ENCODE measurements around the gene ENTR1.

Gene ENTR1

DNA sequence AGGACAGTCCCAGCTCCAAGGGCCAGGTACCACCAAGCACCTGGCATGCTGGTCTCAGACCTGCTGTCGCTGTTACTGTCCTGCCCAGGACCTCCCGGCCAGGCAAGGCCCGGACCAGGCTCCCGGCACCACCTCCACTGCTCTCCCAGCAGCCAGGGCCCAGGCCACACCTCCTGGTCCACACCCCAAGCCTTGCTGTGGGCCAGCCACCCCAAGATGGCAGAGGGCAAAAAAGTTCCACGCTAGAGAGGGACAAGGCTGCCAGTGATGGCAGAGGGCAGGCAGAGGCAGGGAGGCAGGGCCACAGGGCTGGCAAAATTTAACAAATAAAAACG lies 48.0 kb downstream of the ENTR1 start:
- Histone ChIP-seq H3K4me3 (ENCODE audit: low read depth in 1 of 2, low read length in 2 of 2) (peak overlapping the region in 1 of 2 donors; percentile 67), H3K36me3 (ENCODE audit: control insufficient read depth in 1 of 2, insufficient read depth in 2 of 2, low read length in 2 of 2) (peaks cover 0 to 8% of the 10 kb centered on the region in 2 donors), H3K4me1 (ENCODE audit: control insufficient read depth in 1 of 2, insufficient read depth in 2 of 2, low read length in 2 of 2) (peaks cover 0 to 30% of the 10 kb centered on the region in 2 donors), H3K27me3 (ENCODE audit: low read depth, low read length) (no peaks in the 10 kb centered on the region), H3K9me3 (ENCODE audit: control insufficient read depth in 1 of 2, low read length in 2 of 2) (no peaks in the 10 kb centered on the region), H3K27ac (ENCODE audit: low read length) (no peak overlapping the region)

- H3K27ac ChIP-seq (ENCODE audit: low read length): no peak overlapping the region
- peaks cover 0 to 30% of the 10 kb centered on the region in 2 donors for H3K4me1 ChIP-seq (ENCODE audit: control insufficient read depth in 1 of 2, insufficient read depth in 2 of 2, low read length in 2 of 2)
- peak overlapping the region in 1 of 2 donors; percentile 67 for H3K4me3 ChIP-seq (ENCODE audit: low read depth in 1 of 2, low read length in 2 of 2)
Observed at GRCh38 chr9:136361754-136362449, 48.5 kb downstream of the ENTR1 start.

GRCh38 chr9:136361047-136361753 lies 49.2 kb downstream of the ENTR1 start:
- Histone ChIP-seq H3K9me3 (ENCODE audit: control insufficient read depth in 1 of 2, low read length in 2 of 2) (no peaks in the 10 kb centered on the region), H3K4me3 (ENCODE audit: low read depth in 1 of 2, low read length in 2 of 2) (peak overlapping the region in 1 of 2 donors; percentile 28), H3K4me1 (ENCODE audit: control insufficient read depth in 1 of 2, insufficient read depth in 2 of 2, low read length in 2 of 2) (peaks cover 0 to 30% of the 10 kb centered on the region in 2 donors), H3K27ac (ENCODE audit: low read length) (no peak overlapping the region), H3K27me3 (ENCODE audit: low read depth, low read length) (no peaks in the 10 kb centered on the region), H3K36me3 (ENCODE audit: control insufficient read depth in 1 of 2, insufficient read depth in 2 of 2, low read length in 2 of 2) (peaks cover 0 to 19% of the 10 kb centered on the region in 2 donors)

More at GRCh38 chr9:136361754-136362449, 48.5 kb downstream of the ENTR1 start:
- Histone ChIP-seq H3K36me3 (ENCODE audit: control insufficient read depth in 1 of 2, insufficient read depth in 2 of 2, low read length in 2 of 2) (peaks cover 0 to 14% of the 10 kb centered on the region in 2 donors), H3K9me3 (ENCODE audit: control insufficient read depth in 1 of 2, low read length in 2 of 2) (no peaks in the 10 kb centered on the region), H3K27me3 (ENCODE audit: low read depth, low read length) (no peaks in the 10 kb centered on the region)

GRCh38 chr9:136359774-136360718 lies 50.4 kb downstream of the ENTR1 start:
- H3K4me3 ChIP-seq (ENCODE audit: low read depth in 1 of 2, low read length in 2 of 2): no peak overlapping the region
- no peaks in the 10 kb centered on the region for H3K9me3 ChIP-seq (ENCODE audit: control insufficient read depth in 1 of 2, low read length in 2 of 2)
- peaks cover 0 to 34% of the 10 kb centered on the region in 2 donors for H3K4me1 ChIP-seq (ENCODE audit: control insufficient read depth in 1 of 2, insufficient read depth in 2 of 2, low read length in 2 of 2)
- H3K36me3 ChIP-seq (ENCODE audit: control insufficient read depth in 1 of 2, insufficient read depth in 2 of 2, low read length in 2 of 2): peaks cover 0 to 20% of the 10 kb centered on the region in 2 donors
- H3K27me3 ChIP-seq (ENCODE audit: low read depth, low read length): no peaks in the 10 kb centered on the region
- no peak overlapping the region for H3K27ac ChIP-seq (ENCODE audit: low read length)

DNA sequence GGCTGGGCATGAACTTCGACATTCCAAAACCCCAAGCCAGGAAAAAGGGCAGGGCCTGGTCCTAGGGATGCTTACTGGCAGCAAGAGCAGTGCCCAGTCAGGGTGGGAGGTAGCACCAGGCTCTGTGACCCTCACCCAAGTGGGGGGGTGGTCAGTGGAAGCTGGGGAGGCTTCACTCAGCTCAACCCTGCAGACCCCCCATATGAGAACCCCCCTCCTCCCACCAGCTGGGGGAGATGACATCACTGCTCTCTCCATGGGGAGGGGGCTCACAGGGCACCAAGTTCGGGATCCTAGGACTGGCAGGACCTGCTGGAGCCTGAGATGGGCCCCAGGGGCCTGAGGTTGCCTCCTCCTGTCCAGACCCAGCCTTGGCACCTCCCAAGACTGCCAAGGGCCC lies 51.5 kb downstream of the ENTR1 start:
- peaks cover 0 to 41% of the 10 kb centered on the region in 2 donors for H3K4me1 ChIP-seq (ENCODE audit: control insufficient read depth in 1 of 2, insufficient read depth in 2 of 2, low read length in 2 of 2)
- no peaks in the 10 kb centered on the region for H3K9me3 ChIP-seq (ENCODE audit: control insufficient read depth in 1 of 2, low read length in 2 of 2)
- no peak overlapping the region for H3K4me3 ChIP-seq (ENCODE audit: low read depth in 1 of 2, low read length in 2 of 2)
- H3K27me3 ChIP-seq (ENCODE audit: low read depth, low read length): no peaks in the 10 kb centered on the region
- H3K27ac ChIP-seq (ENCODE audit: low read length): no peak overlapping the region
- peaks cover 0 to 20% of the 10 kb centered on the region in 2 donors for H3K36me3 ChIP-seq (ENCODE audit: control insufficient read depth in 1 of 2, insufficient read depth in 2 of 2, low read length in 2 of 2)

GRCh38 chr9:136358016-136358415 lies 52.4 kb downstream of the ENTR1 start:
- Histone ChIP-seq H3K4me1 (ENCODE audit: control insufficient read depth in 1 of 2, insufficient read depth in 2 of 2, low read length in 2 of 2) (peaks cover 0 to 43% of the 10 kb centered on the region in 2 donors), H3K4me3 (ENCODE audit: low read depth in 1 of 2, low read length in 2 of 2) (no peak overlapping the region), H3K36me3 (ENCODE audit: control insufficient read depth in 1 of 2, insufficient read depth in 2 of 2, low read length in 2 of 2) (peaks cover 0 to 20% of the 10 kb centered on the region in 2 donors), H3K9me3 (ENCODE audit: control insufficient read depth in 1 of 2, low read length in 2 of 2) (no peaks in the 10 kb centered on the region), H3K27ac (ENCODE audit: low read length) (no peak overlapping the region), H3K27me3 (ENCODE audit: low read depth, low read length) (no peaks in the 10 kb centered on the region)

- Histone ChIP-seq H3K27ac (ENCODE audit: low read length) (no peak overlapping the region), H3K27me3 (ENCODE audit: low read depth, low read length) (no peaks in the 10 kb centered on the region), H3K4me3 (ENCODE audit: low read depth in 1 of 2, low read length in 2 of 2) (no peak overlapping the region), H3K4me1 (ENCODE audit: control insufficient read depth in 1 of 2, insufficient read depth in 2 of 2, low read length in 2 of 2) (peaks cover 0 to 36% of the 10 kb centered on the region in 2 donors), H3K9me3 (ENCODE audit: control insufficient read depth in 1 of 2, low read length in 2 of 2) (no peaks in the 10 kb centered on the region), H3K36me3 (ENCODE audit: control insufficient read depth in 1 of 2, insufficient read depth in 2 of 2, low read length in 2 of 2) (peaks cover 0 to 20% of the 10 kb centered on the region in 2 donors)
Observed at GRCh38 chr9:136357202-136357725, 53.1 kb downstream of the ENTR1 start.

DNA sequence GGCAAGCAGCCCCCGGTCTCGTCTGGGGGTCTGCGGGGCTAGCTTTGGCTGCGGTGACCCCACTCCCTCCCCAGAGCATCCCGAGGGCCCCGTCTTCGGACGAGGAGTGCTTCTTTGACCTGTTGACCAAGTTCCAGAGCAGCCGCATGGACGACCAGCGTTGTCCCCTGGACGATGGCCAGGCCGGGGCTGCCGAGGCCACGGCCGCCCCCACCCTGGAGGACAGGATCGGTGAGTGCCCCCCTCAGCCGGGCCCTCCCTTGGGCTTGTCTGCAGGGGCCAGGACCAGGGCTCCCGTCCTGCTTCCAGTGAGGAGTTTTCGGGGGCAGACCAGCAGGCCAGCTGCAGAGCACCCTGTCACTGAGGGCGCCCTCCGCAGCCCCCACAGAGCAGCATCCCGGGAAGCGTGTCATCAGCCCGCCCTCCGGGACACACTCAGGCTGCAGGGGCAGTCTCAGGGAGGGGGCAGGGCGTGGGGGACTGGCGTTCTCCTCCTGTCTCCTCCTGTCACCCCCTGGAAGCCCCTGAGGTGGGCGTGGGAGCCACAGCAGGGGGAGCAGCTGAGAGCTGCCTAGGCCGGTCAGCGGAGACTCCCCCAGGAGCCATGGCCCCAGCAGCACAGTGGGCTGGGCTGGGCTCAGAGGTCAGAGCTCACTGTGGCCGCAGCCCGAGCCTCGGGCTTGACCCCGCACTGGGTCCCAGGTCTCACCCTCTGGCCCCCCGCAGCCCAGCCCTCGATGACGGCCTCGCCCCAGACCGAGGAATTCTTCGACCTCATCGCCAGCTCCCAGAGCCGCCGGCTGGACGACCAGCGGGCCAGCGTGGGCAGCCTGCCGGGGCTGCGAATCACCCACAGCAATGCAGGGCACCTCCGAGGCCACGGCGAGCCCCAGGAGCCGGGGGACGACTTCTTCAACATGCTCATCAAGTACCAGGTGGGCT lies 54.5 kb downstream of the ENTR1 start:
- peaks cover 0 to 23% of the 10 kb centered on the region in 2 donors for H3K4me1 ChIP-seq (ENCODE audit: control insufficient read depth in 1 of 2, insufficient read depth in 2 of 2, low read length in 2 of 2)
- no peak overlapping the region for H3K27ac ChIP-seq (ENCODE audit: low read length)

GRCh38 chr9:136354592-136355085 lies 55.8 kb downstream of the ENTR1 start:
- H3K27me3 ChIP-seq (ENCODE audit: low read depth, low read length): no peaks in the 10 kb centered on the region
- H3K36me3 ChIP-seq (ENCODE audit: control insufficient read depth in 1 of 2, insufficient read depth in 2 of 2, low read length in 2 of 2): peaks cover 0 to 20% of the 10 kb centered on the region in 2 donors
- no peak overlapping the region for H3K27ac ChIP-seq (ENCODE audit: low read length)
- H3K4me1 ChIP-seq (ENCODE audit: control insufficient read depth in 1 of 2, insufficient read depth in 2 of 2, low read length in 2 of 2): peaks cover 0 to 18% of the 10 kb centered on the region in 2 donors
- H3K9me3 ChIP-seq (ENCODE audit: control insufficient read depth in 1 of 2, low read length in 2 of 2): no peaks in the 10 kb centered on the region
- no peak overlapping the region for H3K4me3 ChIP-seq (ENCODE audit: low read depth in 1 of 2, low read length in 2 of 2)

More for the DNA sequence above, 54.5 kb downstream of the ENTR1 start:
- H3K9me3 ChIP-seq (ENCODE audit: control insufficient read depth in 1 of 2, low read length in 2 of 2): no peaks in the 10 kb centered on the region
- H3K36me3 ChIP-seq (ENCODE audit: control insufficient read depth in 1 of 2, insufficient read depth in 2 of 2, low read length in 2 of 2): peaks cover 0 to 20% of the 10 kb centered on the region in 2 donors
- no peaks in the 10 kb centered on the region for H3K27me3 ChIP-seq (ENCODE audit: low read depth, low read length)
- H3K4me3 ChIP-seq (ENCODE audit: low read depth in 1 of 2, low read length in 2 of 2): no peak overlapping the region
